KMS-11 (cell line): Measurements from ENCODE around the gene FLVCR1.

Experiments
- H2AFZ ChIP-seq: fragments of 200-600 bp; sonication (generic); 2 replicates; pipeline ENCODE4 v1.6.1; 2016; ENCODE audit warnings: antibody characterized with exemption, mixed run types, low read depth
- H3K27ac ChIP-seq: fragments of 200-600 bp; sonication (generic); 2 replicates; pipeline ENCODE4 v1.6.1; 2016; ENCODE audit warnings: mild to moderate bottlenecking, mixed run types
- H3K27me3 ChIP-seq: fragments of 200-600 bp; sonication (generic); 2 replicates; pipeline ENCODE4 v1.6.1; 2017; ENCODE audit warnings: mild to moderate bottlenecking, low read depth, mixed run types, moderate library complexity; ENCODE audit not compliant: insufficient read depth
- H3K36me3 ChIP-seq: fragments of 200-600 bp; sonication (generic); 2 replicates; pipeline ENCODE4 v1.6.1; 2017; ENCODE audit warnings: mild to moderate bottlenecking, mixed run types; ENCODE audit not compliant: insufficient read depth
- H3K4me1 ChIP-seq: fragments of 200-600 bp; sonication (generic); 2 replicates; pipeline ENCODE4 v1.6.1; 2016; ENCODE audit warnings: mild to moderate bottlenecking, low read depth, mixed run types; ENCODE audit not compliant: poor library complexity, severe bottlenecking
- H3K4me2 ChIP-seq: fragments of 200-600 bp; sonication (generic); 2 replicates; pipeline ENCODE4 v1.7.0; 2016; ENCODE audit warnings: mild to moderate bottlenecking, mixed run types
- H3K4me3 ChIP-seq: fragments of 200-600 bp; sonication (generic); IDR thresholded peaks from 2 replicates; pipeline ENCODE4 v1.6.1; 2017; ENCODE audit warnings: low read depth, low read length, mixed read lengths; ENCODE audit not compliant: insufficient read depth
- H3K79me2 ChIP-seq: fragments of 200-600 bp; sonication (generic); 2 replicates; pipeline ENCODE4 v1.6.1; 2016; ENCODE audit warnings: low read depth, mixed run types; ENCODE audit not compliant: insufficient read depth
- H3K9ac ChIP-seq: fragments of 200-600 bp; sonication (generic); 2 replicates; pipeline ENCODE4 v1.6.1; 2016; ENCODE audit warnings: mild to moderate bottlenecking, mixed run types
- H4K20me1 ChIP-seq: fragments of 200-600 bp; sonication (generic); 2 replicates; pipeline ENCODE4 v1.6.1; 2016; ENCODE audit warnings: mild to moderate bottlenecking, mixed run types; ENCODE audit not compliant: insufficient read depth
- TF ChIP-seq, protein P1 (sequence below): fragments of 200-600 bp; sonication (generic); conservative IDR thresholded peaks from 2 replicates; pipeline ENCODE4 v1.6.1; 2017; ENCODE audit warnings: low read depth, mild to moderate bottlenecking, antibody characterized with exemption, low read length, moderate library complexity, mixed read lengths

The FLVCR1 gene

DNA sequence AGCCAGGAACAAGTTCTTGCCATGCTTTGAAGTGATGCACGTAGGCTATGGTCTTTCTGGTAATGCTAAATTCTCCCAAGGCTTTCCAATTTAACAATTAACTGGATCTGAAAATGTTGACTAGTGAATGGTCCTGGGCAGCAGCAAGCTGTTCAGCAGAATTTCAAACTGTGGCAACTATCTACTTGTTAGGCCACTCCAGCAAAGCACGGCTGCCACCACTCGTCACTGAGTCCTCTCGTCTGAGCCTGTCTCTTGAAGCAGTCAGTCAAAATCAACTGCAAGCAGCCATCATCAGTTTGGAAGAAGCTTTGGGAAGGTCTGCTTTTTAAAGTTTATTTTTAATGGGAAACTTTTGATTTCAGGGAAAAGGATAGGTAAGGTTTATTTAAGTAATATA, 6.1 kb downstream of the FLVCR1 start:
- no peak overlapping the region for H3K27ac ChIP-seq
- no peaks in the 10 kb centered on the region for H3K27me3 ChIP-seq
- peaks cover 47% of the 10 kb centered on the region; the same call in 1 of the 2 replicates for H3K79me2 ChIP-seq
- H3K36me3 ChIP-seq = no peaks in the 10 kb centered on the region
- H4K20me1 ChIP-seq = no peaks in the 10 kb centered on the region
- H2AFZ ChIP-seq = no peak overlapping the region
- no peak overlapping the region for H3K4me2 ChIP-seq
- H3K4me1 ChIP-seq = peaks cover 22% of the 10 kb centered on the region
- no peak overlapping the region for H3K4me3 ChIP-seq
- TF ChIP-seq, protein P1, sequence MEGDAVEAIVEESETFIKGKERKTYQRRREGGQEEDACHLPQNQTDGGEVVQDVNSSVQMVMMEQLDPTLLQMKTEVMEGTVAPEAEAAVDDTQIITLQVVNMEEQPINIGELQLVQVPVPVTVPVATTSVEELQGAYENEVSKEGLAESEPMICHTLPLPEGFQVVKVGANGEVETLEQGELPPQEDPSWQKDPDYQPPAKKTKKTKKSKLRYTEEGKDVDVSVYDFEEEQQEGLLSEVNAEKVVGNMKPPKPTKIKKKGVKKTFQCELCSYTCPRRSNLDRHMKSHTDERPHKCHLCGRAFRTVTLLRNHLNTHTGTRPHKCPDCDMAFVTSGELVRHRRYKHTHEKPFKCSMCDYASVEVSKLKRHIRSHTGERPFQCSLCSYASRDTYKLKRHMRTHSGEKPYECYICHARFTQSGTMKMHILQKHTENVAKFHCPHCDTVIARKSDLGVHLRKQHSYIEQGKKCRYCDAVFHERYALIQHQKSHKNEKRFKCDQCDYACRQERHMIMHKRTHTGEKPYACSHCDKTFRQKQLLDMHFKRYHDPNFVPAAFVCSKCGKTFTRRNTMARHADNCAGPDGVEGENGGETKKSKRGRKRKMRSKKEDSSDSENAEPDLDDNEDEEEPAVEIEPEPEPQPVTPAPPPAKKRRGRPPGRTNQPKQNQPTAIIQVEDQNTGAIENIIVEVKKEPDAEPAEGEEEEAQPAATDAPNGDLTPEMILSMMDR = no peak
- H3K9ac ChIP-seq = no peak overlapping the region

DNA sequence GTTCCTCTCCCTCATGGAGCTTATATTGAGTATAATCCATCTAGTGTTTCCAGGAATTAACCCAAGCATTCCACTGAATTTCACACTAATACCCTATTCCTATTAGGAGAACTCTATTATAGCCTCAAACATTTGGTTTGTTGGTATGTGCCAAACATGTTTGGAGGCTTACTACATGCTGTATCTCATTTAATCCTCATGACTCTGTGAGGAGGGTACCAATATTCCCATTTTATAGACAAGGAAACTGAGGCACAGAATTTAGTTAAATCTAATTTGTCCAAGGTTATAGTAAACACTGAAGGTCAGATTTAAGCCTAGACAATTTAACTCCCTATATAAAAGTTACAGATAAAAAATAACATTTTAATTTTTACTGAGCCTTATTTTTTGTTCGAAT, 9.1 kb downstream of the FLVCR1 start:
- Histone ChIP-seq H3K79me2 (peaks cover 21% of the 10 kb centered on the region; the same call in 1 of the 2 replicates), H3K9ac (no peak overlapping the region), H3K36me3 (no peaks in the 10 kb centered on the region), H3K27ac (no peak overlapping the region), H3K4me1 (no peaks in the 10 kb centered on the region), H3K4me2 (no peak overlapping the region), H2AFZ (no peak overlapping the region), H3K27me3 (no peaks in the 10 kb centered on the region), H3K4me3 (no peak overlapping the region), H4K20me1 (no peaks in the 10 kb centered on the region)
- TF ChIP-seq, protein P1 = no peak

DNA sequence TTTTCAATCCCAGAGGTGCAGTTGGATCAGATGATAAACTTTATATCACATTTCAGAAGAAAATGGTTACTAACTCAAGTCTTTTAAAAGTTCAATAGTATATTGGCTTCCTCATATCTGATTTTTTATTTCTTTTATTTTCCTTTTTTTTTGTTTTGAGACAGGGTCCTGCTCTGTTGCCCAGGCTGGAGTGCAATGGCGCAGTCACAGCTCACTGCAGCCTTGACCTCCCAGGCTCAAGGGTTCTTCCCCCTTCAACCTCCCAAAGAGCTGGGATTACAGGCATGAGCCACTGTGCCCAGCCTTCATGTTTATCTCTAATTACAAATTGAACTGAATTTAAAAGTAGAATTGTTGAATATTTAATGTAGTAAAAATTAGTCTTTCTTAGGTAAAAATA, 13.9 kb downstream of the FLVCR1 start:
- Histone ChIP-seq H3K36me3 (peaks cover 4% of the 10 kb centered on the region; the same call in 1 of the 2 replicates), H4K20me1 (no peaks in the 10 kb centered on the region), H3K79me2 (no peaks in the 10 kb centered on the region), H3K4me3 (no peak overlapping the region), H3K27me3 (no peaks in the 10 kb centered on the region), H2AFZ (no peak overlapping the region), H3K4me1 (no peaks in the 10 kb centered on the region), H3K4me2 (no peak overlapping the region), H3K9ac (no peak overlapping the region), H3K27ac (no peak overlapping the region)
- TF ChIP-seq, protein P1 = no peak

DNA sequence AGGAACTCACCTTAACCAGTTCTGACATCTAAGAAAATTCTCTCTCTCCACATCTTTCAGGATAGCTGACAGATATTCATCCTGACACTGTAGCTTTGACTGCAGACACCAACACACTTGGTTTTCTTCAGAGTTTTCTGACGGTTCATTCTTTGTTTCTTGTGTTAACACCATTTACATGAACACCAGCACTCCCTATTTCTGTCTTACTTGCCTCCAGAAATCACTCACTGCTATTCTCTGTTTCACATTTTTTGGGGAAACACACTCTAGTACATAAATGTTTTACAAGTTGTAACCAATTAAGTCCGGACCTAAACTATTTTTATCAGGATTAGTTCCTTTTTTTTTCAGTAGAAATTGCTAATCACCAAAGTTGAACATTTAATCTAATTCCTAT, 15.4 kb downstream of the FLVCR1 start:
- Histone ChIP-seq H3K27ac (no peak overlapping the region), H3K36me3 (peaks cover 4% of the 10 kb centered on the region; the same call in 1 of the 2 replicates), H3K27me3 (no peaks in the 10 kb centered on the region), H3K4me2 (no peak overlapping the region), H2AFZ (no peak overlapping the region), H3K4me3 (no peak overlapping the region), H3K9ac (no peak overlapping the region), H4K20me1 (no peaks in the 10 kb centered on the region), H3K4me1 (no peaks in the 10 kb centered on the region), H3K79me2 (no peaks in the 10 kb centered on the region)
- TF ChIP-seq, protein P1 = no peak

DNA sequence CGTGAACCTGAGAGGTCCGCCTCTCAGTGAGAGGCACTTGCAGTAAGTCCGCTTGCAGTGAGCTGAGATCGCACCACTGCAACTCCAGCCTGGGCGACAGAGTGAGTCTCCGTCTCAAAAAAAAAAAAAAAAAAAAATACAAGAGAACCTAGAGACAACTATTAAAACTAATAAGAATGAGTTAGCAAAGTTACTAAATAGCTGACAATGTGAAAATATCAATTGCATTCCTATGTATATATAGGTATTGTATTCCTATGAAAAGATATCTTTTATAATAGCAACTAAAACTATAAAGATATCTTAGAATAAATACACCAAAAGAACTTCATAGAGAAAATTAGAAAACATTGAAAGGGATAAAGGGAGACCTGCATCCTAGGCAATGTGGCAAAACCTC, 20.3 kb downstream of the FLVCR1 start:
- H3K9ac ChIP-seq = no peak overlapping the region
- H4K20me1 ChIP-seq = no peaks in the 10 kb centered on the region
- H3K4me1 ChIP-seq = no peaks in the 10 kb centered on the region
- TF ChIP-seq, protein P1 = no peak
- no peak overlapping the region for H3K4me3 ChIP-seq
- H3K36me3 ChIP-seq = peaks cover 6% of the 10 kb centered on the region; the same call in 1 of the 2 replicates
- no peak overlapping the region for H3K27ac ChIP-seq
- H3K4me2 ChIP-seq = no peak overlapping the region
- H2AFZ ChIP-seq = no peak overlapping the region
- H3K79me2 ChIP-seq = no peaks in the 10 kb centered on the region
- no peaks in the 10 kb centered on the region for H3K27me3 ChIP-seq
